GM19099 (cell line): ENCODE data around the gene TSPAN17.

Experiments
- POLR2A ChIP-seq: IDR thresholded peaks from 3 replicates; pipeline ENCODE4 v1.6.1; 2011; ENCODE audit warnings: low read depth; ENCODE audit not compliant: insufficient read length; ENCODE audit errors: extremely low read depth

TSPAN17 gene

DNA sequence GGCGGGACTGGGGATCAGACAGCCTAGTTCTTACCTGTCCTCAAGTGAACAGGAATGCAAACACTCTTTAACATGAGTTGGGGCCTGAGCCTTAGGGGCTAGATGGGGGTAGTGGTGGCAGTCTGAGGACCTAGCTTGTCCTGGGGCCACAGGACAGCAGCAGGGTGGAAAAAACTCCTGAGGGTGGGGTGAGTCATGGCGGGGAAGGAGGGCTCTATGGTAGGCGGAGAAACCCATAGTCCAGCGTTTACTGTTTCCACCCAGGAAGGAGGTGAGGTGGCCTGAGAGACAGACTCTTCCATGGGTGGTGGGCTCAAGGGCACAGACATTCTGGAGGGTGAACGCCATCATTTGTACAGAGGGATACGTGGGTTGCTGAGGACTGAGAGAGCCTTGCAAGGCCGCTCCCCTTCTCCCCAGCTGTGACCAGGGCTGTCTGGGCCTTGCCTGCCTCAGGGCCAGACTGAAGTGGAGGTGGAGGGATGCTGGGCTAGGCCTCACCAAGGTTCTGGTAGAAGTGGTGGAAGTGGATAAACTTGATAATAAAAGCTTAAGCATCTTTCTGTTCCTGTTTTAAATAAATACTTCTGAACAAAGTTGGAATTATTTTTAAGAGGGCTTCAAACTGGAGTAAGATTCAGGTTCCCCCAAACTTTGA is 1.1 kb upstream of the TSPAN17 start:
- no peak for TF ChIP-seq POLR2A

DNA sequence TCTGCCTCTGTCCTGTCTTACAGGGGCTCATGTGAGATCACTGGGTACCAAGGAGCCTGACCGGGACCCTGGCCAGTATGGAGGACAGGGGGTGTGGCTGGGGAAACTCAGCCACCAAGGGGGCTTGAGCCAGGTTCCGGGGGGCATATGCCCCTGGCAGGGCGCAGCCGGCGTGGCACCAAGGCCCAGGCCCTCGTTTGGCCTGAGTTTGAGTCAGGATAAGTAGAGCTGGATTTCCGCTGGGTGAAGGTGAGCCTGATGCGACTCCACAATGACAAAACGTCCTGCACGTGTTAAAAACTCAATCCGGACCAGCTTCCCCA is 616 bp upstream of the TSPAN17 start:
- no peak for TF ChIP-seq POLR2A

DNA sequence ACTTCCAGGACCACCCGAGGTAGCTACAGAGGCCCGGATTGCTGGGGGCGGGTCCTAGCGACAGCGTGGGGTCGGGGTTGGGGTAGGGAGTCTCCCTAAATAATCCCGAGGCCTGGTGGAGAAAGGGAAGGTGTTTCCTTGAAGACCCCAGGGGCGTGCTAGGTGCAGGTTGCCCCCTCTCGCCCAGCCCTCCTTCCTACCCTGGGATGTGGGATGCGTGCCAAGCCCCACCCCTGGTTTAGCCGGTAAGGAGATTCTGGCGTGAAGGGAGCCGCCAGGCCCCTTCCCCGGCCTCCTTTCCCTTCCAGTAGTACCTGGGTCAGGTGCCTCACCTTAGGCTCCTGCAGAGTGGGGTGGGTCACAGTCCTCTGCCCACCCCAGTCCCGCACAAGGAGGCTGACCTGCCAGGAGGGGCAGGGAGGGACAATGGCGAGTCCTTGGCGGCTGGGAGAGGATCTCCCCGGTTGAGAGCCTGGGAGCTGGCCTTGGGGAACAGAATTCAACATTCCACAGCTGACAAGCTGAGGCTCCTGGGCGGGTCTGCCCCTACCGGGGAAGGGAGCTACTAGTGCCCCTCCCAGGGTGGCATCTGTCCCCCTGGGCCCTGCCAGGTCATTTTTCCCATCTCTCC is 674 bp downstream of the TSPAN17 start:
- TF ChIP-seq POLR2A, result no peak

DNA sequence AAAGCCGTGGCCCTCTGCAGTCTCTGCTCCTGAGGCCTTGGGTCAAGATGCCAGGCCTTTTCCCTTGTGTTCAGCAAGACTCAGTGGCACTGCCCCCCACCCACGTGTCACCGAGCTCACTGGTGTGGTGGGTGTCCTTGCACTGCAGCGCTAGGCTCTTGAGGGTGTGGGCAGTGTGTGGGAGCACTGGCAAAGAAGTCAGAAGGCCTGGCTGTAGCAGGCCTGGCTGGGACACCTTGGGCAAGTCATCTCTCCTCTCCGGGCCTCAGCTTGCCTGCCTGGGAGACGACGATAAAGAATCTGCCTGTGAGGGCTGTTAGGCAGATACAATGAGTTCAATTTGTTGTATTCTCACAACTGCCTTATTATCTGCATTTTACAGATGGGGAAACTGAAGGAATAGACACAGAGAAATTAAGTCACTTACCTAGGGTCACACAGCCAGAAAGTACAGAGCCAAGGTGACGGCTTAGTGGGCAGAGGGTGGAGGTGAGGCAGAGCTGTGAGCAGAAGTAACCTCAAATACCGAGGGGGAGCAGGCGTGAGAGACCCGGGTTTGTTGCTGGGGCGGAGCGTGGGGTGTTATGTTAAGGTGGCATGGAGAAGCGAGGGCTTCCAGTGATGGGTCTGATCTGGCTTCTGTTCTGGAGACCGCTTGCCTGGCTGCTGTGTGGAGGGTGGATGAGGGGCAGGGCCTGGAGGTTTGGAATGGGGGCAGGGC is 1.4 kb downstream of the TSPAN17 start:
- no peak for TF ChIP-seq POLR2A

DNA sequence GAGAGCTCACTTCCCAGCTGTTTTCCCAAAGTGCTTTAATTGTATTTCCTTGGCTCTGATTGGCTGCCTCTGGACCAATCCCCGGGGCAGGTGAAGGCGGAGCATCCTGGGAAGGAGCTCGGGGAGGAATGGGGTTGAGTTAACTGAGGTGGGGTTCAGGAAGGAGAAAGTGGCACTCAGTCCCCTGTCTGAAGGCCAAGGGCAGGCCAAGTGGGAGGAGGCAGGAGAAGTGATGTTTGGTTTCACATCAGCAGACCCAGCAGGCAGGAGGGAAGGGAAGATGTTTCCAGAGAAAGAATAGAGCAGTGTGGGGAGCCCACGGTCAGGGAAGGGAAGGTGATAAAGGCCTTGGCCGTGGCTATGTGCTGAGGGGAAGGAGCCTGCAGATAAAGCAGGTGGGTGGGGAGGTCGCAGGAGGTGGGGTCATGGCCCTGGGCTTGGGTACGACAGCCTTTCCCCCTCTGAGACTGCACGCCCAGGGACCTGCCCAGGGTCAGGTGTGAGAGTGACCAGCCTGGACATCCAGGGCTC is 3.1 kb downstream of the TSPAN17 start:
- no peak for TF ChIP-seq POLR2A

DNA sequence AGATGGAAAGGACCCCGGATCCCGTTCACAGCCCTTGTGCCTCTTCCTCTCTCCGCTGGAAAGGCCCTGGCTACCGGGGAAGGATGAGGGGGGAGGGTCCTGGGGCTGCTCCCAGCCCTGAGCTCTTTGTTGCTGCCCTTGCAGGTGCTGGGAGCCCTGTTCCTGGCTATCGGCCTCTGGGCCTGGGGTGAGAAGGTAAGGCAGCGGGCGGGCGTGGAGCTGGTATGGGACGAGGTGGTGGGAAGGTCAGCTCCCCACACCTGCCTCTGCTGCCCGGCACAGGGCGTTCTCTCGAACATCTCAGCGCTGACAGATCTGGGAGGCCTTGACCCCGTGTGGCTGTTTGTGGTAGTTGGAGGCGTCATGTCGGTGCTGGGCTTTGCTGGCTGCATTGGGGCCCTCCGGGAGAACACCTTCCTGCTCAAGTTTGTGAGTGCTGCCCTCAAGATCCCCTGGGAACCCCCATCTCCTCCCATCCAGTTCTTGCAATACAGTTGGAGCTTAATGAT is 4.2 kb downstream of the TSPAN17 start:
- no peak for TF ChIP-seq POLR2A

DNA sequence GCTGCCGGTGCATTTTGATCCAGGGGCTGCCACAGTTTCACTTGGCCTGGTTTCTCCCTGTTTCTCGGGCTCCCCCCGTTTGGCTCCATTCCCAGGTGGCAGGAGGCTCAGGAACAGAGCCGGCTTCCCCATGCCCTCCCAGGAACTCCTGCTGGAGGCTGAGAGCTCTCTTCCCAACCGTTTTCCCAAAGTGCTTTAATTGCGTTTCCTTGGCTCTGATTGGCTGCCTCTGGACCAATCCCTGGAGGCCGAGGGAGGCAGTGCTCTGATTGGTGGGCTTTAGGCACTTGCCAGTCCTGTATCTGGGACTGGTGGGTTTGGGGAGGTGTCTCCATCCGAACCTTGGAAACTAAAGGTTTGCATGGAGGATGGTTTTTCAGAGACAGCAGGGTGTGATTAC is 4.9 kb downstream of the TSPAN17 start:
- TF ChIP-seq POLR2A, result no peak

DNA sequence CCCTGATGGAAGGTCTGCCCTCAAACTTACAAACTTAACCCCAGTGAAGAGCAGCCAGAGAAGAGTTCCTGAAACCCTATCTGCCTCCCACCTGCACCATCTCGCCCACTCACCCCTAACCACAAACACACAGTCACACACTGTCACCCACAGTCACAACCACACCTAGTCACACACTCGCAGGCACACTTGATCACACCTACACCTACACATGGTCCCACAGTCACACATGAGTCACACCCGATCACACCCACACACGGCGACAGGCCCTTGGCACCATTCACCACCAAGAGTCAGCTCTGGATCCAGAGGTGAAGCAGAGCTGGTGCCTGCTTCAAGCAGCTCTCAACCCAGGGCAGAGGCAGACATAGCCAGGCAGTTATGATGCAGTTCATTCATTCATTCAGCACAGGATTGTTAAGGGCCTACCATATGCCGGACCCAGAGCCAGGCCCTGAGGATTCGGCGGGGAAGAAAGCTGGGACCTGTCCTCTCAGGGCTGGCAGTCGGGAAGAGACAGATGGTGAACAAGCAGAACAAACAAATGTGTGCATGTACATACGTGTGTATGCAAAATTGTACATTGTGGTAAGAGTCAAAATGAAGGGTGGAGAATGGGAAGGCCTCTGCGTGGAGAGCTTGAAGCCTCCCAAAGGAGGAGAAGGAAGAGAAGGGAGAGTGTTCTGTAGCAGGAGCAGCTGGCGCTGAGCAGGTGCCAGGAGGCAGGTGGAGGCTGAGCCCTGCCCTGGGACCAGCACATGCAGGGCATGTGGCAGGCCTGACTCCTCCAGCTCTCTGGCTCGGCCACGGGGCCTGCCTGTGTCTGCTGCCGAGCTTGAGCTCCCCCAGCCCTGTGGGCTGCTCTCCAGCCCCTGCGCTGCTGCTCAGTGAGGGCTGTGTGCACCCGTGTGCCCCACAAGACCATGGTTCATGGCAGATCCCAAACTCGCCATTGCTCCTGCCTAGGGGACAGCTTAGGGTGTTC is 6.4 kb downstream of the TSPAN17 start:
- no peak for TF ChIP-seq POLR2A

DNA sequence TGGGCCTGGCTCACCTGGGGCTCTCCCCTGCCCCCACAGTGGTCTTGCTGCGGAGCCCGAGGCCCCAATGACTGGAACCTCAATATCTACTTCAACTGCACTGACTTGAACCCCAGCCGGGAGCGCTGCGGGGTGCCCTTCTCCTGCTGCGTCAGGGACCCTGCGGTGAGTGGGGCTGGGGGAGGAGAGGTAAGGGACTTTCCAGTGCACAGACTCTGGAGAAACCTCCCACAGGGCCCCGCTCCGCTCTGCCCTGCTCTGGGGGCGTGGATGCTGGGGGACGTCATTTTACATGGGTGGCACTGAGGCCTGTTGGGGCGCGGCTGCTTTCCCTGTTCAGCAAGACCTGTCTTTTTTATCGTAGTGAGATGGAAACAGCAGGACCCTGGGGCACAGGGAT is 7.6 kb downstream of the TSPAN17 start:
- TF ChIP-seq POLR2A, result no peak

DNA sequence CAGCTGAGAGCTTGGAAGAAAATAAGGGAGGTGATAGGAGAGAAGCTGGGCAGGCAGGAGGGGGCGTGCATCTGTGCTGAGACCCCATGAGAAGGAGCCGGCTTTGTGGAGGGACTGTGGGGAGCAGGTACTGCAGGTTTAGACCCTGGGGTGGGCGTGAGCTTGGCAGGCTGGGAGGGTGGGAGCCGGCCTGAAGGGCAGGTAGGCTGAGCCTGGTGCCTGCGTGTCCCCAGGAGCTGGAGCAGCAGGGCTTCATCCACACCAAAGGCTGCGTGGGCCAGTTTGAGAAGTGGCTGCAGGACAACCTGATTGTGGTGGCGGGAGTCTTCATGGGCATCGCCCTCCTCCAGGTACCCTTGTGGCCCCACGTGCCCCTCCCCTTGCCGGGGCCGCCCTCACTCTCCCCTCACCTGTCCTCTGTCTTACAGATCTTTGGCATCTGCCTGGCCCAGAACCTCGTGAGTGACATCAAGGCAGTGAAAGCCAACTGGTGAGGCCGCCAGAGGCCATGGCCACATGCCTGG is 9.2 kb downstream of the TSPAN17 start:
- no peak for TF ChIP-seq POLR2A

DNA sequence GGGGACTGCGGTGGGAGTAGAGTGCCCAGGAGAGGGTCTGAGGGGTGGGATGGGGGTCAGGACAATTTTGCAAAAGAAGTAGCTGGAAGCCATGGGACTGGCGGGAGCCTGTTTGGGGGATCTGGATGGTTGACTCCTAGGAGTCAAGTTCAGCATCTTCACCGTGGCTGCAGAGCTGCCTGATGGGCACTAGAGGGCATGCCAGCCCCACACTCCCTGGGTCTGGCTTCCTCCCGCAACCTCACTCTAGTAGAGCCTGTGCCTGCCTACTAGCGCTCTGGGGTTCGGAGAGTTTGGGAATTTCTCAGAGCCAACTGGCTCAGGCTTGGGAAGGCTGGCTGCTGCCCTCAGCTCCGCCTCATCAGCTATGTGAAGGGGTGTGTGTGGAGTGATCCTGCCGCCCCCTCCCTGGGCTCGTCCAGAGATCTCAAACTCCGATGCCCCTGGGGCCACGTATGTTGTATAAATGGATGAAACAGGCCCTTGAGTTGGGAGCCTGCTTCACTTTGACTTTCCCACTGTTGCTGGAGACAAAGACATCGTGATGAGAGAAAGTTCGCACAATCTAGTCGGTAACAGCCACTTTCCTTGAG is 10.8 kb downstream of the TSPAN17 start:
- TF ChIP-seq POLR2A, result no peak

DNA sequence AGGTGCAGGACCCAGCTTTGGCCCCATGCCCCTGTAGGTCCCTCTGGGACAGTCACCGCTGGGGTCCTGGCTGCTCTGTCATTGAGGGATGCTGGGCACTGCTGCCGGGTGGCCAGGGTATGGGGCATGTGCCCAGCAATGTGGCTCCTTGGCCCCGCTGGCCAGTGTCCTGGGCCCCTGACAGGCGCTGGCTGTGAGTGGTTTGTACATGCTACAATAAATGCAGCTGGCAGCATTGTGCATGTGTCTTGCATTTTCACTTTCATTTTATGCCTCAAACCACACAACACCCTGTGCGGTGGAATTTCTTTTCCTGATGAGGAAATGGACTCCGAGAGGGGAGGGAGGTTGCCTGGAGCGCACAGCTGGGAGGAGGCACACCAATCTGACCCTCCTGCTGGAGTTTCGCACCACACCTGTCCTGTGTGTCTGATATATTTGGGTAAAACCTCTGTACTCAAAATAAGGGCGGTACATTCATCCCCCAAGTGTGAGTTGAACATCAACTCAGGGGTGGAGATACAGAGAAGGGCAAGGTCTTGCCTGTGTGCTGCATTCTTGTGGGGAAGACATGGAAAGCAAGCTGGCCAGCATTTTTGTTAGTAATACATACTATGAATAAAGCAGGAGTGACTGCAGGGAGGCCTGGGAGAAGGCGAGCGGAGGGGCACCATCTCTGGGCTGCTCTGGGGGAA is 11.7 kb downstream of the TSPAN17 start:
- TF ChIP-seq POLR2A, result no peak

DNA sequence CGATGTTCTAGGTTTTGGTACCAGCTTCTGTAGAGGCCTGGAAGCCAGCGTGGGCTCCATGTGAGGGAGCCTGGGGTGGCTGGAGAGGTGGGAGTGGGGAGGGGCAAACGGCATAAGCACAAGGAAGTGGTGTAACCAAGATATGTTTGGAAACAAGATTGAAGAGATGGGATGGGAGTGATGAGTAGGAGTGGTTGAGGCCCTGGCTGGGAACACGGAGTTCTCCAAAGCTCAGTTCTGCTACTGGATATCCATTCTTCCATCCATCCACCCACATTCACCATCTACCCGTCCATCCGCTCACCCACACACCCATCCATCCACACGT is 12.2 kb downstream of the TSPAN17 start:
- no peak for TF ChIP-seq POLR2A
